K562 (cell line): ENCODE results near the gene FNBP1. TPM values are rescaled to one million over a fixed set of nuclear protein-coding genes. Genes with fewer than 3 reads are reported as not detected.

Experiments
- BCL6 ChIP-seq: fragments of 250-450 bp; sonication (Bioruptor Pico); IDR thresholded peaks from 2 replicates; pipeline ENCODE4 v1.4.0; 2020
- DMBX1 ChIP-seq: fragments of 250-450 bp; sonication (Bioruptor Pico); IDR thresholded peaks from 2 replicates; pipeline ENCODE4 v1.8.0; 2022; ENCODE audit warnings: inconsistent platforms, mild to moderate bottlenecking, moderate library complexity, borderline replicate concordance
- E2F3 ChIP-seq: fragments of 250-450 bp; sonication (Bioruptor Pico); IDR thresholded peaks from 2 replicates; pipeline ENCODE4 v1.4.0; 2020; ENCODE audit warnings: mild to moderate bottlenecking
- E2F6 ChIP-seq, 2 experiments: IDR thresholded peaks; 2 replicates each; pipeline ENCODE4 v1.6.1; 2011; ENCODE audit warnings: borderline replicate concordance in 1 of 2, control low read depth in 1 of 2, low read depth in 1 of 2, low read length in 1 of 2, mild to moderate bottlenecking in 1 of 2, mixed read lengths in 1 of 2, moderate library complexity in 1 of 2; ENCODE audit not compliant: insufficient read depth in 1 of 2, insufficient read length in 1 of 2, poor library complexity in 1 of 2, severe bottlenecking in 1 of 2; ENCODE audit errors: extremely low read depth in 1 of 2
- HBP1 ChIP-seq: fragments of 450-650 bp; formaldehyde crosslinking; IDR thresholded peaks from 2 replicates; pipeline ENCODE4 v1.4.0; 2022; ENCODE audit warnings: missing genetic modification characterization
- HCFC1 ChIP-seq: IDR thresholded peaks from 2 replicates; pipeline ENCODE4 v1.6.1; 2012; ENCODE audit warnings: low read depth, low read length, improper control_type of control experiment
- HDAC8 ChIP-seq: fragments of 450-650 bp; IDR thresholded peaks from 2 replicates; pipeline ENCODE4 v1.6.1; 2016; ENCODE audit warnings: mild to moderate bottlenecking, missing genetic modification characterization, moderate library complexity, missing compliant biosample characterization
- HOMEZ ChIP-seq: fragments of 250-450 bp; sonication (Bioruptor Pico); IDR thresholded peaks from 2 replicates; pipeline ENCODE4 v1.4.0; 2020; ENCODE audit warnings: mild to moderate bottlenecking, moderate library complexity
- MCM7 ChIP-seq, 2 experiments: fragments of 450-650 bp; IDR thresholded peaks; 2 replicates each; pipeline ENCODE4 v1.6.1; 2016 to 2018
- NBN ChIP-seq: fragments of 450-650 bp; IDR thresholded peaks from 2 replicates; pipeline ENCODE4 v1.6.1; 2016; ENCODE audit warnings: low read depth, mild to moderate bottlenecking
- NEUROD1 ChIP-seq: fragments of 150-350 bp; IDR thresholded peaks from 2 replicates; pipeline ENCODE4 v1.6.1; 2014; ENCODE audit warnings: borderline replicate concordance, low read length, low read depth; ENCODE audit not compliant: partially characterized antibody
- NR2F6 ChIP-seq: fragments of 450-650 bp; formaldehyde crosslinking; IDR thresholded peaks from 2 replicates; pipeline ENCODE4 v1.4.0; 2020; ENCODE audit warnings: mild to moderate bottlenecking
- OTX1 ChIP-seq: fragments of 450-650 bp; formaldehyde crosslinking; IDR thresholded peaks from 2 replicates; pipeline ENCODE4 v1.4.0; 2022; ENCODE audit warnings: mild to moderate bottlenecking
- SMAD3 ChIP-seq: fragments of 450-650 bp; formaldehyde crosslinking; conservative IDR thresholded peaks from 2 replicates; pipeline ENCODE4 v1.4.0; 2020; ENCODE audit warnings: mild to moderate bottlenecking
- SRF ChIP-seq, 2 experiments: fragments of 250-450, 450-650 bp in 1 of 2; sonication (Bioruptor Pico) in 1 of 2; sonication (generic) in 1 of 2; formaldehyde crosslinking; IDR thresholded peaks; 2 replicates each; pipeline versions ENCODE4 v1.5.0 to v1.5.1; 2020 to 2022; ENCODE audit warnings: mild to moderate bottlenecking in 1 of 2, missing genetic modification reagents in 1 of 2
- UBTF ChIP-seq, 2 experiments: IDR thresholded peaks; 2 replicates each; pipeline ENCODE4 v1.6.1; 2012; ENCODE audit warnings: improper control_type of control experiment in 2 of 2, low read depth in 2 of 2, low read length in 2 of 2, borderline replicate concordance in 1 of 2
- ZNF311 ChIP-seq: fragments of 250-450 bp; sonication (Bioruptor Pico); IDR thresholded peaks from 2 replicates; pipeline ENCODE4 v1.4.0; 2020; ENCODE audit warnings: mild to moderate bottlenecking, moderate library complexity
- ZNF695 ChIP-seq: fragments of 450-650 bp; formaldehyde crosslinking; IDR thresholded peaks from 2 replicates; pipeline ENCODE4 v1.4.0; 2020; ENCODE audit warnings: mild to moderate bottlenecking, moderate library complexity
- ZNF707 ChIP-seq: fragments of 250-450 bp; sonication (Bioruptor Pico); conservative IDR thresholded peaks from 2 replicates; pipeline ENCODE4 v1.8.0; 2022; ENCODE audit warnings: inconsistent platforms, mild to moderate bottlenecking, moderate library complexity
- ZNF79 ChIP-seq: fragments of 250-450 bp; sonication (Bioruptor Pico); IDR thresholded peaks from 2 replicates; pipeline ENCODE4 v1.4.0; 2020; ENCODE audit warnings: low read depth, mild to moderate bottlenecking, moderate library complexity
- polyA plus RNA-seq, 8 experiments: library from polyadenylated mRNA; depleted of rRNA in 4 of 8; stranded (reverse) in 5 of 8; unstranded in 3 of 8; fragments of >200 nt; fragmentation: Nextera tagmentation in 2 of 8; fragmentation: Illumina TruSeq in 1 of 8; extraction: Ambion mirVana in 2 of 8; extraction: Trizol in 1 of 8; gene quantifications; 2 replicates each; pipeline versions ENCODE4 v1.2.1 to v1.2.3, GENCODE V29; 2011 to 2014; ENCODE audit warnings: inconsistent platforms in 1 of 8, missing spikeins in 1 of 8
- total RNA-seq, 7 experiments: library from RNA; depleted of rRNA in 6 of 7; stranded (reverse); fragments of >200 nt in 6 of 7; fragmentation: Illumina TruSeq in 2 of 7; extraction: Trizol in 2 of 7; gene quantifications; 2 replicates each; pipeline versions ENCODE4 v1.2.1 to v1.2.3, GENCODE V29; 2011 to 2021; ENCODE audit warnings: low replicate concordance in 1 of 7

Gene FNBP1
- total and polyA plus RNA-seq, 9 of the 15 experiments (the other 6 are each of a cell fraction or from before 2014, with no cell fraction given), result 1.8 to 14.9 (median 7.6) TPM

GRCh38 chr9:129886226-129887174 lies 156.5 kb downstream of the FNBP1 start (continued):
- TF ChIP-seq SMAD3 (0 out of 2 replicates have a peak, but pooled peaks have one; percentile 57), DMBX1 (CRISPR knock-in tag) (0 out of 2 replicates have a peak, but pooled peaks have one; percentile 24), UBTF (IDR thresholded peaks at IDR 0.05; ENCODE audit: borderline replicate concordance in 1 of 2, low read depth in 2 of 2, low read length in 2 of 2) (peak; percentile 30 to 51; a peak in 2 of 4 replicates), ZNF311 (CRISPR knock-in tag) (no peak), HOMEZ (0 out of 2 replicates have a peak, but pooled peaks have one; percentile 36), NEUROD1 (peak; percentile 44), NBN (no peak), ZNF79 (CRISPR knock-in tag) (peak; percentile 64; the same call in 1 of the 2 replicates), NR2F6 (CRISPR knock-in tag) (no peak), BCL6 (CRISPR knock-in tag) (no peak), SRF (CRISPR knock-in tag; IDR thresholded peaks at IDR 0.05) (0 out of 4 replicates have a peak, but pooled peaks of 1 of the 2 experiments have one; percentile 9), HDAC8 (tag) (0 out of 2 replicates have a peak, but pooled peaks have one; percentile 46), OTX1 (CRISPR knock-in tag) (0 out of 2 replicates have a peak, but pooled peaks have one; percentile 29), ZNF707 (CRISPR knock-in tag) (peak; percentile 33; the same call in 1 of the 2 replicates), E2F3 (CRISPR knock-in tag) (no peak), HBP1 (CRISPR knock-in tag) (peak; percentile 46; the same call in 1 of the 2 replicates), HCFC1 (peak; percentile 36; the same call in 1 of the 2 replicates), E2F6 (IDR thresholded peaks at IDR 0.05; ENCODE audit: borderline replicate concordance in 1 of 2, extremely low read depth in 1 of 2, insufficient read depth in 1 of 2, insufficient read length in 1 of 2, low read depth in 1 of 2, low read length in 1 of 2, poor library complexity in 1 of 2, severe bottlenecking in 1 of 2) (peak in 1 of 2 experiments; percentile 50), MCM7 (IDR thresholded peaks at IDR 0.05) (no peak), ZNF695 (CRISPR knock-in tag) (0 out of 2 replicates have a peak, but pooled peaks have one; percentile 50)
